Heart left ventricle (tissue), 13 donors: ENCODE results near the gene GNB1L.

Experiments
- CTCF ChIP-seq, 12 donors: fragments of 200-600 bp; sonication (generic) in 4 of 12; IDR thresholded peaks; one replicate each; pipeline versions ENCODE4 v1.5.0 to v1.8.0; 2018 to 2022; ENCODE audit warnings: antibody characterized with exemption in 12 of 12, mild to moderate bottlenecking in 5 of 12
- POLR2A ChIP-seq, 2 donors: fragments of 450-650 bp; IDR thresholded peaks; one replicate each; pipeline ENCODE4 v1.6.1; 2017; ENCODE audit warnings: antibody characterized with exemption in 2 of 2, mild to moderate bottlenecking in 2 of 2, moderate library complexity in 2 of 2
- donor health status: ischemic (EF 13 %, LVEDD 7.1; RV severe dilation, severe dysfunction).
- donor health status: DM: no; HTN: yes; CAD: no.
- donor health status: DM: no; HTN: no; CAD: no.
- donor health status: ischemic (EF 25% LVEDD 6.9; RV normal size, moderate dysfunction).
- donor health status: ischemic (EF 25% LVEDD 5.7; RV mildly dilated, moderate dysfunction).
- donor health status: ischemic (EF 35%, LVEDD 5.7; RV mildly dilated, moderate dysfunction).
- donor health status: nonischemic (EF 11% LVEDD 7.7; RV severe dilation, severe dysfunction).
- donor health status: DM: yes; HTN: yes; CAD: no.
- donor health status: PGD.
- donor health status: ischemic (EF 29% LVEDD 5.4; RV normal size, mild dysfunction).
- donor health status: nonischemic (EF 23%, LVEDD 6.1; RV moderate dilation, normal function).

- TF ChIP-seq CTCF (IDR thresholded peaks at IDR 0.05) (no peak), POLR2A (IDR thresholded peaks at IDR 0.05) (no peak)
Observed at GRCh38 chr22:19749876-19750275, 104.8 kb downstream of the GNB1L start.
